ENCODE data around the gene MED16.
A peak's percentile ranks its signal among the peaks of the same experiment; 100 is the strongest.

Gene MED16

GRCh38 chr19:928471-929202 lies 35.6 kb upstream of the MED16 start:
- DNase-seq (ENCODE audit: low read depth): no peak

- DNase-seq (ENCODE audit: low read depth): no peak
Measured at GRCh38 chr19:927780-928401, 34.9 kb upstream of the MED16 start.

- no peak for DNase-seq (ENCODE audit: low read depth)
Measured at GRCh38 chr19:927351-927779, 34.4 kb upstream of the MED16 start.

GRCh38 chr19:926589-927350 lies 33.8 kb upstream of the MED16 start:
- DNase-seq (ENCODE audit: low read depth): no peak

GRCh38 chr19:926323-926588 lies 33.3 kb upstream of the MED16 start:
- DNase-seq (ENCODE audit: low read depth): no peak

GRCh38 chr19:925526-926322 lies 32.7 kb upstream of the MED16 start, which contains the start of gene ARID3A:
ARID3A (plus strand) TSS chr19:926035; CDS start chr19:929529, 3,494 bp downstream.
- DNase-seq (ENCODE audit: low read depth): no peak

- DNase-seq (ENCODE audit: low read depth): no peak
Measured at GRCh38 chr19:925087-925525, 32.1 kb upstream of the MED16 start.

GRCh38 chr19:924553-925086 lies 31.6 kb upstream of the MED16 start:
- no peak for DNase-seq (ENCODE audit: low read depth)

GRCh38 chr19:920051-920864 lies 27.3 kb upstream of the MED16 start:
- no peak for DNase-seq (ENCODE audit: low read depth)

GRCh38 chr19:919199-920050 lies 26.4 kb upstream of the MED16 start:
- DNase-seq (ENCODE audit: low read depth): no peak

- DNase-seq (ENCODE audit: low read depth): no peak
Measured at GRCh38 chr19:918481-919198, 25.7 kb upstream of the MED16 start.

- no peak for DNase-seq (ENCODE audit: low read depth)
Measured at GRCh38 chr19:918152-918437, 25.1 kb upstream of the MED16 start.

- DNase-seq (ENCODE audit: low read depth): no peak
Measured at GRCh38 chr19:917323-918151, 24.6 kb upstream of the MED16 start, which contains the start of gene KISS1R. KISS1R (plus strand) TSS chr19:917333; CDS start chr19:917503, 170 bp downstream.

- DNase-seq (ENCODE audit: low read depth): no peak
Measured at GRCh38 chr19:916645-917322, 23.8 kb upstream of the MED16 start.

GRCh38 chr19:913080-913748 lies 20.2 kb upstream of the MED16 start, which contains the start of gene R3HDM4:
R3HDM4 (minus strand) TSS chr19:913219; CDS start chr19:913157, 62 bp downstream.
- peak; percentile 71 for DNase-seq (ENCODE audit: low read depth)

GRCh38 chr19:912181-913079 lies 19.4 kb upstream of the MED16 start:
- DNase-seq (ENCODE audit: low read depth): no peak
